GM19463 (cell line): Measurements from ENCODE around the gene ALPG.
"Not testable (repeated sequence)": the region's sequence is repeated elsewhere in the genome, so short reads cannot be mapped to it uniquely, and the experiment has no call there.

Experiments used
- ATAC-seq: cut with Tn5 transposase; IDR thresholded peaks from one replicate; pipeline ENCODE4 v1.9.1; 2021; ENCODE audit warnings: mild to moderate bottlenecking, moderate library complexity; ENCODE audit not compliant: unreplicated experiment

Gene ALPG

DNA sequence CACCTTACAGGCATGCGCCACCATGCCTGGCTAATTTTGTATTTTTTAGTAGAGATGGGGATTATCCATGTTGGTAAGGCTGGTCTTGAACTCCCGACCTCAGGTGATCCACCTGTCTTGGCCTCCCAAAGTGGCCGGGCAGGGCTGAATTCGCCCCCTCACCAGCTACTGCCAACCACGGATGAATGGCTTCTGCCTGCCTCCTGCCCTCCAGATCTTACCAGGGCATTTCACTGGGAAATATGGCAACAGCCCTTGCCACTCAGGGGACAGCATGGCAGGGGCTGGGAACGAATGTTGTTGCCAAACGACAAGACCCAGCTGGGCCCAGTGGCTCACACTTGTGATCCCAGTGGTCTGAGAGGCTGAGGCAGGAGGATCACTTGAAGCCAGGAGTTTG lies 29.9 kb upstream of the ALPG start:
- ATAC-seq, result no peak

- ATAC-seq, result no peak
These were observed 29.3 kb upstream of the ALPG start for GRCh38 chr2:232377319-232377718.

DNA sequence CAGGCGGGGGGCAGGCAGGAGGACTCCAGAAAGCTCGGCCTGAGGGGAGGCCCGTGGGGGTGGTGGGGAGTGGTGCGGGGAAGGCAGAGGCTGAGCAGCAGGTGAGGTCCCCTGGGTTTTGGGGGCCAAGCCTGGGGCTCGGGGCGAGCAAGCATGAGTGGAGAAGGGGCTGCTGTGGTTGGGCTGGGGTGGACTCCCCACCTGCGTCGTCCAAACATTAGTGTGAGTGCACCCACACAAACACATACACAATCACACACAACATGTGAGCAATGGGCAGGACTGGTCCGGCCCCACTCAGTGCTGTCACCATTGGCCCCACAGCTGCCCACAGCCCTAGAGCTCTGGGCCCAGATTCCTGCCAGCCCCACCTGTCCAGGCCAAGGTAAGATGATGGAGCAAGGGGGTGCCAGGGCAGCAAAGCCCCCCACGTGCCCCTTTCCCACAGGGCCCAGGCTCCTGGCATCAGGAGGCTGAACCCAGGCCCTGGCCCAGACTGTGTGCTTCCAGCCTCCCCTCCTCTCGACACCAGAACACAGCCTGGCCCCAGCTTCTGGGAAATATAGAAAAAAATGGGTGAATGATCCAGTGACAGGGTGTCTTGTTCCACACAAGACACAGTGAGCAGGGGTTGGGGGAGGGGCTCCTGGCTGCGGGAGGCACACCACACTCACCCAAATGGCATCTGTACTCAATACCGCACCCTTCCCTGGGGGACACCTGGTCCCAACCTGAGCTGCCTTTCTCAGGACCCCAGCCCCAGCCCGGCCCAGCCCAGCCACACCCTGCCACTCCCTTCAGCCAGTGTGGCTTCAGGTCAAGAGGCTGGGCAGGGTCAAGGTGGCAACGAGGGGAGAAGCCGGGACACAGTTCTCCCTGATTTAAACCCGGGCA lies 28.6 kb upstream of the ALPG start:
- ATAC-seq, result no peak

DNA sequence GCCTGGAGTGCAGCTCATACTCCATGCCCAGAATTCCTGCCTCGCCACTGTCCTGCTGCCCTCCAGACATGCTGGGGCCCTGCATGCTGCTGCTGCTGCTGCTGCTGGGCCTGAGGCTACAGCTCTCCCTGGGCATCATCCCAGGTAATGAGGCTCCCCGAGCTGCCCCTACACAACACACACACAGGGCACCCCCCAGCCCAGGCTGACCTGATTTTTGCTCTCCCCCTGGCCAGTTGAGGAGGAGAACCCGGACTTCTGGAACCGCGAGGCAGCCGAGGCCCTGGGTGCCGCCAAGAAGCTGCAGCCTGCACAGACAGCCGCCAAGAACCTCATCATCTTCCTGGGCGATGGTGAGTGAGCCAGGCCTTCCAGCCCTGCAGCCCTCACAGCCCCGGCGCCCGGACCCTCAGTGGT lies 27.9 kb upstream of the ALPG start, which contains the start of gene ALPP:
ALPP (plus strand) TSS at position 17 of the 417 bp plus-strand sequence; CDS start at position 69, 52 bp downstream.
- not testable (repeated sequence) for ATAC-seq

GRCh38 chr2:232379610-232380590 lies 26.7 kb upstream of the ALPG start:
- ATAC-seq, result not testable (repeated sequence)

DNA sequence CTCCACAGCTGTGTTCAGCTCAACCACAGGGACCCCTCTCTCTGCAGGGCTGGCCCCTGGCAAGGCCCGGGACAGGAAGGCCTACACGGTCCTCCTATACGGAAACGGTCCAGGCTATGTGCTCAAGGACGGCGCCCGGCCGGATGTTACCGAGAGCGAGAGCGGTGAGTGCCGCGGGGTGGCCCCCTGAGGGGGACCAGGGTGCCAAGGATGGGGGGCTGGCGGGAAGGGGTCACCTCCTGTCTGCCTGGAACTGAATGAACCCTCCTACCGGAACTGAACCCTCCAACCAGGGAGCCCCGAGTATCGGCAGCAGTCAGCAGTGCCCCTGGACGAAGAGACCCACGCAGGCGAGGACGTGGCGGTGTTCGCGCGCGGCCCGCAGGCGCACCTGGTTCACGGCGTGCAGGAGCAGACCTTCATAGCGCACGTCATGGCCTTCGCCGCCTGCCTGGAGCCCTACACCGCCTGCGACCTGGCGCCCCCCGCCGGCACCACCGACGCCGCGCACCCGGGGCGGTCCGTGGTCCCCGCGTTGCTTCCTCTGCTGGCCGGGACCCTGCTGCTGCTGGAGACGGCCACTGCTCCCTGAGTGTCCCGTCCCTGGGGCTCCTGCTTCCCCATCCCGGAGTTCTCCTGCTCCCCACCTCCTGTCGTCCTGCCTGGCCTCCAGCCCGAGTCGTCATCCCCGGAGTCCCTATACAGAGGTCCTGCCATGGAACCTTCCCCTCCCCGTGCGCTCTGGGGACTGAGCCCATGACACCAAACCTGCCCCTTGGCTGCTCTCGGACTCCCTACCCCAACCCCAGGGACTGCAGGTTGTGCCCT lies 25.2 kb upstream of the ALPG start:
- ATAC-seq, result not testable (repeated sequence)

DNA sequence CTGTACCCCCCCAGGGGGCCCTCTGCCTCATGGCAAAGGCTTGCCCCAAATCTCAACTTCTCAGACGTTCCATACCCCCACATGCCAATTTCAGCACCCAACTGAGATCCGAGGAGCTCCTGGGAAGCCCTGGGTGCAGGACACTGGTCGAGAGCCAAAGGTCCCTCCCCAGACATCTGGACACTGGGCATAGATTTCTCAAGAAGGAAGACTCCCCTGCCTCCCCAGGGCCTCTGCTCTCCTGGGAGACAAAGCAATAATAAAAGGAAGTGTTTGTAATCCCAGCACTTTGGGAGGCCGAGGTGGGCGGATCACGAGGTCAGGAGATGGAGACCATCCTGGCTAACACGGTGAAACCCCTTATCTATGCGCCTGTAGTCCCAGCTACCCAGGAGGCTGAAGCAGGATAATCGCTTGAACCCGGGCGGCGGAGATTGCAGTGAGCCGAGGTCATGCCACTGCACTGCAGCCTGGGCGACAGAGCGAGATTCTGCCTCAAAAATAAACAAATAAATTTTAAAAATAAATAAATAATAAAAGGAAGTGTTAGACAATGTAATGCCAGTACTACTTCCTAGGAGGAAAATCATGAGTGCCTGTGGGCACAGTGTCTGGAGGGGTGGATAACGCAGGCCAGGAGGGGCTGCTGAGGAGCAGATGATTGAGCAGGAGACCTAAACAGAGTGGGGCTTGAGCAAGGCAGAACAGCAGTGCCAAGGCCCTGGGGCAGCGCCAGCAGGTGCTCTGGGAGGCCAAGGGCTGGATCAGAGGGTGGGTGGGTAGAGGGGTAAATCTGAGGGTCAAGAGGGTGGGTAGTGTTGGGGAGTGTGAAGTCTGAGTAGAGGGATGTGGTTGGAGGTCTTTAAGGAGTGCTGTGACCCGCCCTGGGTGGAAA lies 24.1 kb upstream of the ALPG start:
- ATAC-seq, result no peak

DNA sequence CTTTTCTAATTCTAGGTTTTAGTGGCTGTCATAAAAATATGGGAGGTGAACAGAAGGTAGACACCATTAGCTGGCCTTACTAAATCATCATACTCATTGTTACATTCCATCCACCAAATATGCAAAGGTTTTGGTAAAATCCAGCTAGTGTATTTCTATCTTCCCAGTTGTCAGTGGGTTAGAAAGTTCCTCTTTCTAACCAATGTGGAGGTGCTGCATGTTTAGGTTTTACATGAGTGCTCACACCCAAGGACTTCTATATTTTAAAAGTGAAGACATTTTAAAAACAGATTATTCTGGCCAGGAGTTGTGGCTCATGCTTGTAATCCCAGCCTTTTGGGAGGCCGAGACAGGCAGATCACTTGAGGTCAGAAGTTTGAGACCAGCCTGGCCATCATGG lies 22.2 kb upstream of the ALPG start:
- no peak for ATAC-seq

DNA sequence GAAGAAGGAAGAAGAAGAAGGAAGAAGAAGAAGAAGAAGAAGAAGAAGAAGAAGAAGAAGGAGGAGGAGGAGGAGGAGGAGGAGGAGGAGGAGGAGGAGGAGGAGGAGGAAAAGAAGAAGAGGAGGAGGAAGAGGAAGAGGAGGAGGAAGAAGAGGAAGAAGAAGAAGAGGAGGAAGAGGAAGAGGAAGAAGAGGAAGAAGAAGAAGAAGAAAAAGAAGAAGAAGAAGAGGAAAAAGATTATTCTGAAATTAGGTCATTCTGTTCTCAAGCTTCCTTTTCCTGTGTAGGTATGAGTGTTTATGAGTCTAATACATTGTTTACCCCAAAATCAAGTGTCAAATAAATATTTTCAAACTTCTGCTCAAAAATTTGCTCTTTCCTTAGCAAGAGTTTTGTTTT lies 21.6 kb upstream of the ALPG start:
- not testable (repeated sequence) for ATAC-seq

GRCh38 chr2:232385660-232386489 lies 20.8 kb upstream of the ALPG start:
- ATAC-seq, result no peak

DNA sequence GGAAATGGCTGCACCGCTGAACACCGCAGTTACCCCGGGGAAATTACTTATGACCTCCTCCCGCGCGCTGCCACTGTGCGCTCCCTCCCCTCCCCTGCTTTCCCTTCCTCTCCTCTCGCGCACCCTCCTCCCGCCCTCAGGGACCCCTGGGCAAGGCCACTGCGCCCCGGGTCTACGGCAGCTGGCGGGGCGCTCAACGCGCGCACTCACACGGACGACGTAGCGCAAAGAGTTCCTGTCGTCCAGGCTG lies 20.2 kb upstream of the ALPG start:
- no peak for ATAC-seq

- no peak for ATAC-seq
These were observed 19.7 kb upstream of the ALPG start for GRCh38 chr2:232386740-232387450.

DNA sequence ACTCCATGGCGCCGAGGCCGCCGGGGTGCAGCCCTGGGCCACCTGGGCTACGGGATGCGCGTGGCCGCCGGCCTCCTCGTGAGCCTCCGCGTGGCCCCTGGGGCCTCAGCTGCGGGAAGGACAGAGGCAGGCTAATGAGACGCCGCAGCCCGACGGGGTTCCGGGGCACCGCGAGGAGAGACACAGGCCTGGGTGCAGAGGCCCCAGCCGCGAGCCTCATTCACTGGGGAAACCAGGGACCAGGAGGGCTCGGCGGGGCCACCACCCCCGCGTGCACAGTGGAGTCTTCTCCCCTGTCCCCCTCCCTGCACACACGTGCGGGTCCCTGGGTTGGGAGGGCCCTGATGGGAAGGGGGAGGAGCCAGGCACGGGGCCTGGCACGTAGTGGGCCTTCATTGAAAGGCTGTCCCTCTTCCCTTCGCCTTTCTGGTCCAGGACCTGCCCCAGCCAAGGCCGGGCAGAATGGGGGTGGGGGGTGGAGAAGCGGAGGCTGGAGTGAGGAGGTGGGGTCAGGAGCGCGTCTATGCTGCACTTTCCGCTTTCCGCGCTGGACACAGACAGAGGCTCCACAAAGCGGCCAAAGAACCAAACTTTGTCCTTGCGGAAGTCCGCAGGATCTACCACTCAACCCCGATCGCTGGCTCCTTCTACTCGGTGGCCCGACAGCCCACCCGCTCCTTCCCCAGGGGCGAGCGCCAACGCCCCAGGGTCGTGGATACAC lies 19.0 kb upstream of the ALPG start:
- no peak for ATAC-seq

- ATAC-seq, result no peak
These were observed 18.2 kb upstream of the ALPG start for GRCh38 chr2:232388324-232388891.

GRCh38 chr2:232389327-232389726 lies 17.3 kb upstream of the ALPG start:
- no peak for ATAC-seq

GRCh38 chr2:232390661-232391060 lies 16.0 kb upstream of the ALPG start:
- no peak for ATAC-seq

- no peak for ATAC-seq
These were observed 13.1 kb upstream of the ALPG start for GRCh38 chr2:232393556-232393955.
